A549 treated with dexamethasone at 1 μM for 4 hours (cell line): ENCODE data around the gene LYAR. TPM values are rescaled to one million over a fixed set of nuclear protein-coding genes. Genes with fewer than 3 reads are reported as not detected.

Experiments used
- total RNA-seq: library from RNA; stranded (reverse); fragments of 200-300 nt; extraction: Qiagen RNA extraction; gene quantifications from 5 replicates; pipeline ENCODE4 v1.2.3, GENCODE V29; 2022

The LYAR gene, protein sequence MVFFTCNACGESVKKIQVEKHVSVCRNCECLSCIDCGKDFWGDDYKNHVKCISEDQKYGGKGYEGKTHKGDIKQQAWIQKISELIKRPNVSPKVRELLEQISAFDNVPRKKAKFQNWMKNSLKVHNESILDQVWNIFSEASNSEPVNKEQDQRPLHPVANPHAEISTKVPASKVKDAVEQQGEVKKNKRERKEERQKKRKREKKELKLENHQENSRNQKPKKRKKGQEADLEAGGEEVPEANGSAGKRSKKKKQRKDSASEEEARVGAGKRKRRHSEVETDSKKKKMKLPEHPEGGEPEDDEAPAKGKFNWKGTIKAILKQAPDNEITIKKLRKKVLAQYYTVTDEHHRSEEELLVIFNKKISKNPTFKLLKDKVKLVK
- 28.2 to 34.5 TPM (median 32.8 TPM) in 5 replicates for total RNA-seq

GRCh38 chr4:4289941-4290850, at the start of gene LYAR, which contains the start of gene ZBTB49:
Gene LYAR, minus strand, starts transcription at chr4:4290154. Its CDS starts 6,412 bp downstream, at chr4:4283742.
Gene ZBTB49, plus strand, starts transcription at chr4:4290251. Its CDS starts 9,695 bp downstream, at chr4:4299946.

GRCh38 chr4:4248029-4248884, 41.7 kb downstream of the LYAR start, which contains the start of gene TMEM128:
Gene TMEM128, minus strand, starts transcription at chr4:4248223. Its CDS starts 21 bp downstream, at chr4:4248202.

GRCh38 chr4:4226606-4227438, 63.1 kb downstream of the LYAR start, which contains the start of gene OTOP1:
Gene OTOP1, minus strand, starts transcription at chr4:4226929. Its CDS starts 65 bp downstream, at chr4:4226864.

Other genes with a start within 250 kb of the LYAR start
- not detected in 5 replicates for gene OTOP1, start 63.2 kb downstream of the LYAR start, total RNA-seq
- gene TMEM128, start 41.9 kb downstream of the LYAR start, total RNA-seq, result 8.7 to 11.2 TPM (median 9.9 TPM) in 5 replicates
- gene ZBTB49, start 97 bp upstream of the LYAR start, total RNA-seq, result 2.5 to 3.0 TPM (median 2.7 TPM) in 5 replicates
- gene NSG1, start 96.9 kb upstream of the LYAR start, total RNA-seq, result 9.9 to 13.5 TPM (median 11.3 TPM) in 5 replicates